Small intestine (tissue), 7 donors: Measurements from ENCODE around the gene OR10A5. TPM values are rescaled to one million over a fixed set of nuclear protein-coding genes. Genes with fewer than 3 reads are reported as not detected.
A peak's percentile ranks its signal among the peaks of the same experiment; 100 is the strongest.
"Not testable (repeated sequence)": the region's sequence is repeated elsewhere in the genome, so short reads cannot be mapped to it uniquely, and the experiment has no call there.

Experiments used
- DNase-seq, 2 donors: peaks; one replicate each; pipeline versions ENCODE4 v3.0.0 to v3.0.0-alpha.2; 2013
- FAIRE-seq: peaks from 2 replicates; lab custom pipeline; 2012; peaks lifted over from hg19 to GRCh38; lab: Jason Lieb, UNC
- H3K27ac ChIP-seq, 3 donors: one replicate each; pipeline ENCODE4 v1.5.1; 2013; ENCODE audit warnings: low read length in 2 of 3, mild to moderate bottlenecking in 2 of 3, control low read depth in 1 of 3, inconsistent platforms in 1 of 3, low read depth in 1 of 3, moderate library complexity in 1 of 3
- H3K27me3 ChIP-seq, 3 donors: one replicate each; pipeline ENCODE4 v1.6.1; 2013; ENCODE audit warnings: low read length in 3 of 3, inconsistent platforms in 1 of 3; ENCODE audit not compliant: control insufficient read depth in 3 of 3, insufficient read depth in 3 of 3
- H3K36me3 ChIP-seq, 3 donors: one replicate each; pipeline ENCODE4 v1.6.1; 2013; ENCODE audit warnings: low read length in 3 of 3, inconsistent platforms in 1 of 3, low read depth in 1 of 3, mild to moderate bottlenecking in 1 of 3, moderate library complexity in 1 of 3; ENCODE audit not compliant: control insufficient read depth in 3 of 3, insufficient read depth in 2 of 3
- H3K4me1 ChIP-seq, 3 donors: one replicate each; pipeline ENCODE4 v1.6.1; 2013; ENCODE audit warnings: low read length in 2 of 3, inconsistent platforms in 1 of 3, low read depth in 1 of 3, mild to moderate bottlenecking in 1 of 3, moderate library complexity in 1 of 3; ENCODE audit not compliant: control insufficient read depth in 3 of 3, insufficient read depth in 2 of 3
- H3K4me3 ChIP-seq, 3 donors: one replicate each; pipeline ENCODE4 v1.5.1; 2013; ENCODE audit warnings: low read length in 3 of 3, control low read depth in 1 of 3, inconsistent platforms in 1 of 3, low read depth in 1 of 3, mild to moderate bottlenecking in 1 of 3, moderate library complexity in 1 of 3
- H3K9me3 ChIP-seq, 2 donors: one replicate each; pipeline ENCODE4 v1.6.1; 2013; ENCODE audit warnings: low read depth in 1 of 2, low read length in 1 of 2; ENCODE audit not compliant: control insufficient read depth in 2 of 2, insufficient read depth in 1 of 2
- whole genome bisulfite sequencing, 3 donors: extraction: QIAGEN DNeasy Blood & Tissue Kit; methylation state at CpG; one replicate each; pipeline ENCODE4 v1.1.7; 2013; 5-methylcytosine and 5-hydroxymethylcytosine counted together
- polyA plus RNA-seq, 4 donors: library from polyadenylated mRNA; stranded (reverse) in 3 of 4; unstranded in 1 of 4; fragments of 200-250 nt in 3 of 4; fragments of 120-200 nt in 1 of 4; gene quantifications; one replicate each; pipeline versions ENCODE4 v1.2.1 to v1.2.3, GENCODE V29; 2013
- donor health status: healthy with polysubstance abuse.
- donor health status: control.
- donor health status: control.
- donor health status: Bipolar disorder and iron deficiency.
- donor health status: healthy.

The OR10A5 gene
- polyA plus RNA-seq, 4 donors = not detected

DNA sequence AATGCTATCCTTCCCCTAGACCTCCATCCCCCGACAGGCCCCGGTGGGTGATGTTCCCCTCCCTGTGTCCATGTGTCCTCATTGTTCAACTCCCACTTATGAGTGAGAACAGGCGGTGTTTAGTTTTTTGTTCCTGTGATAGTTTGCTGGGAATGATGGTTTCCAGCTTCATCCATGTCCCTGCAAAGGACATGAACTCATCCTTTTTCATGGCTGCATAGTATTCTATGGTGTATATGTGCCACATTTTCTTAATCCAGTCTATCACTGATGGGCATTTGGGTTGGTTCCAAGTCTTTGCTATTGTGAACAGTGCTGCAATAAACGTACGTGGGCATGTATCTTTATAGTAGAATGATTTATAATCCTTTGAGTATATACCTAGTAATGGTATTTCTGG lies 42.2 kb downstream of the OR10A5 start:
- not testable (repeated sequence) for H3K36me3 ChIP-seq, H3K27me3 ChIP-seq, H3K4me3 ChIP-seq, FAIRE-seq, H3K27ac ChIP-seq, H3K4me1 ChIP-seq, DNase-seq, H3K9me3 ChIP-seq
- 80 to 94% (median 89%) methylated on average over 5 of the region's 5 CpGs for WGBS, 3 donors

DNA sequence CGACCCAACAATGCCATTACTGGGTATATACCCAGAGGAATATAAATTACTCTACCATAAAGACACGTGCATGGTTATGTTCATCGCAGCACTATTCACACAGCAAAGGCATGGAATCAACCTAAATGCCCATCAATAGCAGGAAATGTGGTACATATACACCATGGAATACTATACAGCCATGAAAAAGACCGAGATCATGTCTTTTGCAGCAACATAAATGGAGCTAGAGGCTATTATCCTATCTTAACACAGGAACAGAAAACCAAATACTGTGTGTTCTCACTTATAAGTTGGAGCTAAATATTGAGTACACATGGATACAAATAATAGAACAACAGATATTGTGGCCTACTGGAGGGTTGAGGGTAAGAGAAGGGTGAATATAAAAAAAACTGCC lies 43.3 kb downstream of the OR10A5 start:
- Histone ChIP-seq H3K4me1 (no peaks in the 10 kb centered on the region), H3K27ac (no peak overlapping the region), H3K27me3 (no peaks in the 10 kb centered on the region), H3K9me3 (no peaks in the 10 kb centered on the region), H3K4me3 (no peak overlapping the region), H3K36me3 (no peaks in the 10 kb centered on the region)
- DNase-seq (no peak), FAIRE-seq (no peak)
- WGBS, 3 donors = 74 to 90% (median 79%) methylated on average over 4 of the region's 4 CpGs

DNA sequence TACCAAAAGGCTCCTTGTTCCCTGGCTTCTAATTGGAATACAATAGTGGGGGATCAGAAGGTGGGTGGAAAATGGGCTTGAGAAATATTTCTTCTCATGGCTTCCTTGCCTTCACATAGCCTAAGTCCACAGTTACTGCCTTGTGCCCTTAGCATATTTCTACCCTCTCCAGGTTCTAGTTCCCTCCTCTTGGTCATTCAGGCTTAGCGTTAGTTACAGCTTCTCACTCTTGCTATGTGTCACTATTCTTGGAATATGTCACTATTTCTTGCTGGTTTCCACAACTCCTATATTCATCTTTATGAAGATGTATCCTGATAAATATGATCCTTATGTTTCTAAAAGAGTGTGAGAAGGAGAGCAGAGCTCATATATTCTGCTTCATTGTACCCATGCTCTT lies 44.4 kb downstream of the OR10A5 start:
- no peak for FAIRE-seq

DNA sequence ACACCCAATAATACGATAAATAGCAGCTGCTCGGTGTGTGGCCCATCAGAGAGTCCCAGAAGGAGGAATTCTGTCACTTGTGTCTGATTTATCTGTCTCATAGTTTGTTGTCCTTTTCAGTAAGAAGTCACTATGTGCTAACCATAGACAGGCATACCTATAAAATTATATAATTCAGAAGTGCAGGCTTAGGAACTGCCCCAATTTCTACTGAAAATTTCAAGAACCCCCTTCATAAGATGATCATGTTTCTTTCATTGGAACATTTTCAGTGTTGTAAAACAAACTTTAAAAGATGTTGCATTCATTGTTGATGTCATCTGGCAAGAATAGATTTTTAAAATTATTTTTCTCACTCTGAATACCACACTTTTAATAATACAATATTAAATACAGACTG lies 46.9 kb downstream of the OR10A5 start, which contains the start of gene OR2D2:
TSS of gene OR2D2 (minus strand) at position 101 of the 400 bp plus-strand sequence. CDS start at position 101, 0 bp downstream.
- no peak for FAIRE-seq
- WGBS, 3 donors = 64 to 81% (median 80%) methylated on average over 2 of the region's 2 CpGs
- no peaks in the 10 kb centered on the region for H3K4me1 ChIP-seq

More for the DNA sequence above, 44.4 kb downstream of the OR10A5 start:
- DNase-seq = no peak
- H3K27me3 ChIP-seq = no peaks in the 10 kb centered on the region
- H3K4me3 ChIP-seq = no peak overlapping the region
- no peaks in the 10 kb centered on the region for H3K4me1 ChIP-seq
- no peak overlapping the region for H3K27ac ChIP-seq
- no peaks in the 10 kb centered on the region for H3K9me3 ChIP-seq
- WGBS, 3 donors = 64 to 82% (median 75%) methylated on average over 1 of the region's 1 CpG
- no peaks in the 10 kb centered on the region for H3K36me3 ChIP-seq

DNA sequence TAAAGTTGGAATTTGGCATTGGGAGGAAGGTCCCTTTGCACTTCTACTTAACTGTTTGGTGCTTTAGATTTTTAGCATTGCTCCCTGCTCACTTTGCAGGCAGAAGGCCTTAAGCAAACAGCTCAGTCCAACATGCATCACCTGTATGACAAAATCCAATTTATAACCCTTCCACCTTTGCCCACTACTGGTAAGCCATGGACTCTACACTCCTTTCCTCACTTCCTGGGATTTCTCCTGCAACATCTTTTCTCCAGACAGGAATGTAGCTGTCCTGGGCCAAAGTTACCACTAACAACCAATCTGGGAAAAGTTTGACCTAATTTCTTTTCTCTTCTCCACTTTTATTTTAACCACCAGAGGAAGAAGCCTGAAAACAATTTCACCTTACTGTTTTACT lies 48.6 kb downstream of the OR10A5 start:
- Histone ChIP-seq H3K27me3 (no peaks in the 10 kb centered on the region), H3K36me3 (no peaks in the 10 kb centered on the region), H3K4me1 (no peaks in the 10 kb centered on the region), H3K27ac (no peak overlapping the region), H3K4me3 (no peak overlapping the region), H3K9me3 (no peaks in the 10 kb centered on the region)
- DNase-seq = peak in 1 of 2 donors; percentile 5
- FAIRE-seq = no peak

More for the DNA sequence above, 46.9 kb downstream of the OR10A5 start, which contains the start of gene OR2D2:
- DNase-seq = no peak
- no peaks in the 10 kb centered on the region for H3K9me3 ChIP-seq
- H3K4me3 ChIP-seq = no peak within 1 kb of the TSS
- H3K27me3 ChIP-seq = no peaks in the 10 kb centered on the region
- H3K27ac ChIP-seq = no peak within 1 kb of the TSS
- no peaks in the 10 kb centered on the region for H3K36me3 ChIP-seq

DNA sequence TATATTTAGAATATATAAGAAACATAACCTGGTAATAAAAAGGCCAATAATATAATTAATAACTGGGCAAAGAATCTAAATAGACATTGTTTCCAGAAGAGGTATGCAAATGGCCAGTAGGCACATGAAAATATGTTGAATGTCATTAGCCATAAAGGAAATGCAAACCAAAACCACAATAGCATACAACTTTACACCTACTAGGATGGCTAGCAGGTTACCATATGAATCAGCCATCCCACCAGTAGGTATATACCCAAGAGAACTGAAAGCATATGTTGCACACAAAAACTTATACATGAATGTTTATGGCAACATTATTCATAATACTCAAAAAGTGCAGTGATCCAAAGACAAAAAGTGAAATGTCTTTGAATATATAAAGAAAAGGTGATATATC lies 49.5 kb downstream of the OR10A5 start:
- Histone ChIP-seq H3K4me1 (no peaks in the 10 kb centered on the region), H3K9me3 (no peaks in the 10 kb centered on the region), H3K36me3 (no peaks in the 10 kb centered on the region), H3K4me3 (no peak overlapping the region), H3K27me3 (no peaks in the 10 kb centered on the region), H3K27ac (no peak overlapping the region)
- DNase-seq (no peak), FAIRE-seq (no peak)

Other genes with a start within 250 kb of the OR10A5 start
- gene RRP8, start 242.1 kb upstream of the OR10A5 start, polyA plus RNA-seq = 10 to 100 TPM; 15.9 to 28.4 (median 21.2) TPM
- gene ILK, start 241.9 kb upstream of the OR10A5 start, polyA plus RNA-seq = 10 to 100 TPM; 73.9 to 99.2 (median 93.1) TPM
- gene TAF10, start 233.5 kb upstream of the OR10A5 start, polyA plus RNA-seq = 100 to 1,000 TPM in 2 of 4 donors, 10 to 100 TPM in 2; 62.6 to 133 (median 105) TPM
- gene TPP1, start 226.3 kb upstream of the OR10A5 start, polyA plus RNA-seq = 100 to 1,000 TPM in 1 of 4 donors, 10 to 100 TPM in 3; 25.4 to 429 (median 34.7) TPM
- gene DCHS1, start 189.9 kb upstream of the OR10A5 start, polyA plus RNA-seq = 10 to 100 TPM in 1 of 4 donors, 1 to 10 TPM in 1, under 1 TPM in 2; under 0.01 to 10.7 (median 3.6) TPM
- 10 to 100 TPM; 17.8 to 64.5 (median 34.2) TPM for gene MRPL17, start 162.3 kb upstream of the OR10A5 start, polyA plus RNA-seq
- gene OR2AG2, start 73.7 kb upstream of the OR10A5 start, polyA plus RNA-seq = under 1 TPM in 2 of 4 donors, not detected in 2; 0.07 to 0.09 TPM
- under 1 TPM in 1 of 4 donors, not detected in 3; 0.01 TPM for gene OR2AG1, start 62.7 kb upstream of the OR10A5 start, polyA plus RNA-seq
- under 1 TPM in 1 of 4 donors, not detected in 3; 0.03 TPM for gene OR6A2, start 46.0 kb upstream of the OR10A5 start, polyA plus RNA-seq
- under 1 TPM in 1 of 4 donors, not detected in 3; 0.03 TPM for gene OR10A2, start 17.4 kb downstream of the OR10A5 start, polyA plus RNA-seq
- not detected for gene OR10A4, start 30.9 kb downstream of the OR10A5 start, polyA plus RNA-seq
- not detected for gene OR2D2, start 46.8 kb downstream of the OR10A5 start, polyA plus RNA-seq
- not detected for gene OR2D3, start 75.3 kb downstream of the OR10A5 start, polyA plus RNA-seq
- gene ZNF215, start 80.7 kb downstream of the OR10A5 start, polyA plus RNA-seq = 1 to 10 TPM in 2 of 4 donors, under 1 TPM in 2; 0.45 to 7.1 (median 1.4) TPM
- gene ZNF214, start 174.7 kb downstream of the OR10A5 start, polyA plus RNA-seq = 1 to 10 TPM in 1 of 4 donors, under 1 TPM in 2, not detected in 1; 0.27 to 6.8 (median 0.97) TPM
- gene NLRP14, start 174.8 kb downstream of the OR10A5 start, polyA plus RNA-seq = under 1 TPM in 2 of 4 donors, not detected in 2; 0.03 to 0.97 TPM
- gene RBMXL2, start 243.3 kb downstream of the OR10A5 start, polyA plus RNA-seq = under 1 TPM in 2 of 4 donors, not detected in 2; 0.06 to 0.47 TPM